ENCODE results near the gene DSG1.
"Not testable (repeated sequence)": the region's sequence is repeated elsewhere in the genome, so short reads cannot be mapped to it uniquely, and the experiment has no call there.

GRCh38 chr18:31353336-31353735 lies 35.4 kb downstream of the DSG1 start:
- TF ChIP-seq, protein P1, sequence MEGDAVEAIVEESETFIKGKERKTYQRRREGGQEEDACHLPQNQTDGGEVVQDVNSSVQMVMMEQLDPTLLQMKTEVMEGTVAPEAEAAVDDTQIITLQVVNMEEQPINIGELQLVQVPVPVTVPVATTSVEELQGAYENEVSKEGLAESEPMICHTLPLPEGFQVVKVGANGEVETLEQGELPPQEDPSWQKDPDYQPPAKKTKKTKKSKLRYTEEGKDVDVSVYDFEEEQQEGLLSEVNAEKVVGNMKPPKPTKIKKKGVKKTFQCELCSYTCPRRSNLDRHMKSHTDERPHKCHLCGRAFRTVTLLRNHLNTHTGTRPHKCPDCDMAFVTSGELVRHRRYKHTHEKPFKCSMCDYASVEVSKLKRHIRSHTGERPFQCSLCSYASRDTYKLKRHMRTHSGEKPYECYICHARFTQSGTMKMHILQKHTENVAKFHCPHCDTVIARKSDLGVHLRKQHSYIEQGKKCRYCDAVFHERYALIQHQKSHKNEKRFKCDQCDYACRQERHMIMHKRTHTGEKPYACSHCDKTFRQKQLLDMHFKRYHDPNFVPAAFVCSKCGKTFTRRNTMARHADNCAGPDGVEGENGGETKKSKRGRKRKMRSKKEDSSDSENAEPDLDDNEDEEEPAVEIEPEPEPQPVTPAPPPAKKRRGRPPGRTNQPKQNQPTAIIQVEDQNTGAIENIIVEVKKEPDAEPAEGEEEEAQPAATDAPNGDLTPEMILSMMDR (IDR thresholded peaks at IDR 0.05; ENCODE audit: low read length), result not testable (repeated sequence)
- TF ChIP-seq EZH2 (optimal IDR thresholded peaks at IDR 0.05; ENCODE audit: low read depth, low read length), result not testable (repeated sequence)
